H1 (cell line): Measurements from ENCODE around the gene SEC22C. TPM values are rescaled to one million over a fixed set of nuclear protein-coding genes. Genes with fewer than 3 reads are reported as not detected.

ENCODE experiments used
- CTCF ChIA-PET: fragments of 300-600 bp; sonication (Branson Sonifier 250); formaldehyde crosslinking; loops from one replicate; lab custom pipeline; 2021; ENCODE audit not compliant: partially characterized antibody; lab: Charles Lee
- POLR2A ChIA-PET: fragments of 300-600 bp; sonication (Branson Sonifier 250); formaldehyde crosslinking; loops from one replicate; lab custom pipeline; 2021; ENCODE audit warnings: inconsistent platforms; ENCODE audit not compliant: partially characterized antibody; lab: Charles Lee
- DNase-seq, 2 experiments: peaks; one replicate each; pipeline versions ENCODE4 v3.0.0 to v3.0.0-alpha.2; 2010 to 2022; ENCODE audit warnings: low spot score in 2 of 2, low read depth in 1 of 2, mixed read lengths in 1 of 2
- FAIRE-seq: peaks from 2 replicates; lab custom pipeline; 2011; peaks lifted over from hg19 to GRCh38; lab: Jason Lieb, UNC
- H2AFZ ChIP-seq: 2 replicates; pipeline ENCODE4 v1.8.1; 2012; ENCODE audit warnings: low read length, inconsistent platforms
- H2AK5ac ChIP-seq: 2 replicates; pipeline ENCODE4 v1.6.1; 2013; ENCODE audit warnings: low read depth, low read length
- H2BK120ac ChIP-seq: replicated peaks from 2 replicates; pipeline ENCODE3; 2013; ENCODE audit warnings: low read depth, low read length, inconsistent platforms
- H2BK12ac ChIP-seq: 2 replicates; pipeline ENCODE4 v1.6.1; 2013; ENCODE audit warnings: low read depth, low read length
- H2BK15ac ChIP-seq: 2 replicates; pipeline ENCODE4 v1.6.1; 2013; ENCODE audit warnings: low read length
- H2BK20ac ChIP-seq: 2 replicates; pipeline ENCODE4 v1.6.1; 2013; ENCODE audit warnings: low read length
- H2BK5ac ChIP-seq: 2 replicates; pipeline ENCODE4 v1.6.1; 2013; ENCODE audit warnings: low read depth, low read length
- H3K14ac ChIP-seq: 2 replicates; pipeline ENCODE4 v1.6.1; 2013; ENCODE audit warnings: inconsistent platforms; ENCODE audit not compliant: insufficient read length
- H3K18ac ChIP-seq: 2 replicates; pipeline ENCODE4 v1.6.1; 2013; ENCODE audit warnings: low read length; ENCODE audit errors: extremely low read depth
- H3K23ac ChIP-seq: 2 replicates; pipeline ENCODE4 v1.6.1; 2013; ENCODE audit warnings: inconsistent platforms; ENCODE audit not compliant: insufficient read length
- H3K23me2 ChIP-seq: 2 replicates; pipeline ENCODE4 v1.6.1; 2013; ENCODE audit warnings: low read depth, low read length
- H3K27ac ChIP-seq: 2 replicates; pipeline ENCODE4 v1.6.1; 2011; ENCODE audit warnings: low read depth, low read length, inconsistent platforms
- H3K27me3 ChIP-seq, 4 experiments: replicated peaks in 1 of 4; 1 replicate in 1 of 4; 2 replicates in 3 of 4; pipeline versions ENCODE4 v1.6.1 to v1.8.1; 2011 to 2013; ENCODE audit warnings: low read length in 3 of 4, mild to moderate bottlenecking in 3 of 4, inconsistent platforms in 2 of 4, mixed read lengths in 2 of 4, moderate library complexity in 1 of 4; ENCODE audit not compliant: control insufficient read depth in 3 of 4, insufficient read depth in 3 of 4; ENCODE audit errors: extremely low read depth in 1 of 4
- H3K36me3 ChIP-seq, 4 experiments: 2 replicates each; pipeline versions ENCODE4 v1.6.1 to v1.8.1; 2011 to 2013; ENCODE audit warnings: mild to moderate bottlenecking in 4 of 4, low read length in 3 of 4, moderate library complexity in 2 of 4, control low read depth in 1 of 4, inconsistent platforms in 1 of 4; ENCODE audit not compliant: insufficient read depth in 4 of 4, control insufficient read depth in 2 of 4
- H3K4ac ChIP-seq: replicated peaks from 2 replicates; pipeline ENCODE3; 2013; ENCODE audit warnings: low read length, low read depth, mixed read lengths, inconsistent platforms; ENCODE audit not compliant: insufficient read length
- H3K4me1 ChIP-seq, 4 experiments: replicated peaks in 1 of 4; 1 replicate in 1 of 4; 2 replicates in 3 of 4; pipeline versions ENCODE4 v1.6.1 to v1.8.1; 2011 to 2013; ENCODE audit warnings: low read length in 3 of 4, inconsistent platforms in 2 of 4, mixed read lengths in 1 of 4; ENCODE audit not compliant: insufficient read depth in 4 of 4, control insufficient read depth in 3 of 4
- H3K4me2 ChIP-seq, 2 experiments: 2 replicates each; pipeline versions ENCODE4 v1.6.1 to v1.8.1; 2011 to 2013; ENCODE audit warnings: low read depth in 2 of 2, low read length in 2 of 2, control low read depth in 1 of 2, inconsistent platforms in 1 of 2, mild to moderate bottlenecking in 1 of 2; ENCODE audit not compliant: insufficient read depth in 1 of 2
- H3K4me3 ChIP-seq, 4 experiments: fragments of 200-600, 300-600 bp in 1 of 4; sonication (generic), shearing (Covaris generic), sonication (Bioruptor Twin) in 1 of 4; 2 replicates each; pipeline versions ENCODE4 v1.5.1 to v1.8.1; 2011 to 2016; ENCODE audit warnings: low read length in 4 of 4, low read depth in 3 of 4, control low read depth in 2 of 4, inconsistent platforms in 2 of 4, mild to moderate bottlenecking in 2 of 4, mixed read lengths in 1 of 4, moderate library complexity in 1 of 4; ENCODE audit not compliant: insufficient read depth in 2 of 4; ENCODE audit errors: extremely low read depth in 1 of 4
- H3K56ac ChIP-seq: replicated peaks from 2 replicates; pipeline ENCODE3; 2013; ENCODE audit warnings: low read depth, mild to moderate bottlenecking, mixed read lengths, low read length, inconsistent platforms; ENCODE audit not compliant: insufficient read length
- H3K79me1 ChIP-seq: 2 replicates; pipeline ENCODE4 v1.6.1; 2013; ENCODE audit warnings: low read depth, low read length, control low read depth
- H3K79me2 ChIP-seq, 2 experiments: 2 replicates each; pipeline versions ENCODE4 v1.6.1 to v1.8.1; 2012 to 2013; ENCODE audit warnings: low read length in 2 of 2, mild to moderate bottlenecking in 2 of 2, inconsistent platforms in 1 of 2; ENCODE audit not compliant: insufficient read depth in 2 of 2, control insufficient read depth in 1 of 2
- H3K9ac ChIP-seq, 4 experiments: replicated peaks in 1 of 4; 1 replicate in 1 of 4; 2 replicates in 3 of 4; pipeline versions ENCODE4 v1.6.1 to v1.8.1; 2011 to 2013; ENCODE audit warnings: low read depth in 3 of 4, low read length in 3 of 4, control low read depth in 2 of 4, mild to moderate bottlenecking in 2 of 4, moderate library complexity in 2 of 4, inconsistent platforms in 1 of 4; ENCODE audit errors: extremely low read depth in 1 of 4
- H3K9me3 ChIP-seq, 2 experiments: 2 replicates each; pipeline versions ENCODE4 v1.6.1 to v1.8.1; 2012 to 2013; ENCODE audit warnings: mild to moderate bottlenecking in 2 of 2, moderate library complexity in 2 of 2, control low read depth in 1 of 2, inconsistent platforms in 1 of 2, low read depth in 1 of 2, low read length in 1 of 2, mixed read lengths in 1 of 2; ENCODE audit not compliant: insufficient read depth in 2 of 2
- H4K20me1 ChIP-seq, 2 experiments: replicated peaks in 1 of 2; 2 replicates each; pipeline versions ENCODE3 to v1.8.1; 2011 to 2013; ENCODE audit warnings: inconsistent platforms in 2 of 2, low read length in 2 of 2, mild to moderate bottlenecking in 1 of 2; ENCODE audit not compliant: insufficient read depth in 2 of 2, control insufficient read depth in 1 of 2
- H4K5ac ChIP-seq: 2 replicates; pipeline ENCODE4 v1.6.1; 2013; ENCODE audit warnings: low read length, low read depth, mixed read lengths, inconsistent platforms; ENCODE audit not compliant: insufficient read length
- H4K8ac ChIP-seq: 2 replicates; pipeline ENCODE4 v1.8.0; 2013; ENCODE audit warnings: mild to moderate bottlenecking, moderate library complexity, low read length, inconsistent platforms; ENCODE audit not compliant: insufficient read depth; ENCODE audit errors: extremely low read depth
- H4K91ac ChIP-seq: replicated peaks from 2 replicates; pipeline ENCODE3; 2013; ENCODE audit warnings: low read length, mixed read lengths, inconsistent platforms; ENCODE audit not compliant: insufficient read length
- E2F6 ChIP-seq: IDR thresholded peaks from 2 replicates; pipeline ENCODE4 v1.6.1; 2012; ENCODE audit warnings: inconsistent platforms
- RXRA ChIP-seq: IDR thresholded peaks from 2 replicates; pipeline ENCODE4 v1.6.1; 2011; ENCODE audit warnings: low read depth, mild to moderate bottlenecking, low read length, moderate library complexity; ENCODE audit not compliant: insufficient read depth
- WGBS, 2 experiments: shearing (Covaris generic) in 1 of 2; methylation state at CpG; one replicate each; pipeline versions ENCODE4 v1.1.6 to v1.1.7; 2013 to 2015; ENCODE audit warnings: low lambda C conversion rate in 2 of 2, mixed read lengths in 2 of 2, inconsistent platforms in 1 of 2, low coverage in 1 of 2, missing lambda C conversion rate in 1 of 2; ENCODE audit not compliant: insufficient replicate concordance in 2 of 2, insufficient coverage in 1 of 2, insufficient read length in 1 of 2; ENCODE audit errors: extremely low coverage in 1 of 2, missing lambda C conversion rate in 1 of 2; 5-methylcytosine and 5-hydroxymethylcytosine counted together
- polyA plus RNA-seq, 7 experiments: library from polyadenylated mRNA; depleted of rRNA in 3 of 7; stranded (reverse) in 5 of 7; unstranded in 2 of 7; fragments of >200 nt in 5 of 7; fragments of 200-250 nt in 2 of 7; gene quantifications; 1 replicate in 5 of 7; 2 replicates in 1 of 7; 4 replicates in 1 of 7; pipeline versions ENCODE4 v1.2.1 to v1.2.3, GENCODE V29; 2011 to 2013; ENCODE audit warnings: missing spikeins in 2 of 7, mixed read lengths in 2 of 7
- total RNA-seq: library from RNA; stranded (reverse); fragmentation: NEBNext Ultra II Directional; extraction: Animal tissue kit (Norgen Biotek cat#: 25700); gene quantifications from 2 replicates; pipeline ENCODE4 v1.2.1, GENCODE V29; 2021

The SEC22C gene
- total and polyA plus RNA-seq, 2 of the 8 experiments (the other 6 are each of a cell fraction or from before 2014, with no cell fraction given) = 23.4 to 38.3 TPM

GRCh38 chr3:42498791-42499477, 82.8 kb downstream of the SEC22C start:
- no peak overlapping the region for H2AFZ ChIP-seq
- no peaks in the 10 kb centered on the region for H3K79me2 ChIP-seq
- TF ChIP-seq E2F6 = 0 out of 2 replicates have a peak, but pooled peaks have one; percentile 18
- TF ChIP-seq RXRA = no peak
- H2BK15ac ChIP-seq = no peak overlapping the region
- H4K91ac ChIP-seq = no peak overlapping the region
- FAIRE-seq = no peak
- H3K4ac ChIP-seq = no peak overlapping the region
- H3K4me2 ChIP-seq = no peak overlapping the region
- no peak overlapping the region; the same call in 1 of the 2 replicates for H2BK5ac ChIP-seq
- WGBS, 2 experiments = 90% methylated on average over 13 of the region's 13 CpGs; no CpG with 5 or more reads in 1 of the 2 experiments
- no peak overlapping the region for H4K8ac ChIP-seq
- H2BK20ac ChIP-seq = no peak overlapping the region; the same call in 1 of the 2 replicates
- H3K4me1 ChIP-seq = peaks cover 0 to 11% (median 6%) of the 10 kb centered on the region in 4 experiments; a peak in 6 of 7 replicates
- no peaks in the 10 kb centered on the region for H3K79me1 ChIP-seq
- H4K20me1 ChIP-seq = peaks cover 0 to 4% of the 10 kb centered on the region in 2 experiments
- POLR2A ChIA-PET = interaction anchor here (1.5 kb wide), 1 partner anchor 36 kb away, joined by 4 read pairs; no protein-coding TSS in a partner anchor
- H3K56ac ChIP-seq = no peak overlapping the region
- H3K9me3 ChIP-seq = no peaks in the 10 kb centered on the region
- H3K14ac ChIP-seq = no peak overlapping the region
- peak in 1 of 2 experiments; percentile 26 for DNase-seq
- no peaks in the 10 kb centered on the region for H3K36me3 ChIP-seq
- H3K27ac ChIP-seq = no peak overlapping the region
- H2BK120ac ChIP-seq = no peak overlapping the region
- H2BK12ac ChIP-seq = peak overlapping the region; percentile 93; the same call in 1 of the 2 replicates
- H3K18ac ChIP-seq = no peak overlapping the region
- H2AK5ac ChIP-seq = 0 out of 2 replicates have a peak overlapping the region, but pooled peaks have one; percentile 25
- no peak overlapping the region for H3K4me3 ChIP-seq
- H3K9ac ChIP-seq = no peak overlapping the region
- H3K27me3 ChIP-seq = peaks cover 0 to 52% (median 35%) of the 10 kb centered on the region in 4 experiments; a peak in 6 of 7 replicates
- peaks cover 19% of the 10 kb centered on the region for H3K23me2 ChIP-seq
- CTCF ChIA-PET = interaction anchor here (1.4 to 3.4 kb wide), 3 partner anchors 35 to 46 kb away, joined by 3 to 15 read pairs (median 3); no protein-coding TSS in a partner anchor
- H4K5ac ChIP-seq = no peak overlapping the region
- no peak overlapping the region for H3K23ac ChIP-seq
